GM18511 (cell line): ENCODE data around the gene GEMIN2.
"Not testable (repeated sequence)": the region's sequence is repeated elsewhere in the genome, so short reads cannot be mapped to it uniquely, and the experiment has no call there.

ENCODE experiments used
- ATAC-seq: cut with Tn5 transposase; IDR thresholded peaks from one replicate; pipeline ENCODE4 v1.9.1; 2021; ENCODE audit warnings: mild to moderate bottlenecking, moderate library complexity; ENCODE audit not compliant: unreplicated experiment

GEMIN2 gene

DNA sequence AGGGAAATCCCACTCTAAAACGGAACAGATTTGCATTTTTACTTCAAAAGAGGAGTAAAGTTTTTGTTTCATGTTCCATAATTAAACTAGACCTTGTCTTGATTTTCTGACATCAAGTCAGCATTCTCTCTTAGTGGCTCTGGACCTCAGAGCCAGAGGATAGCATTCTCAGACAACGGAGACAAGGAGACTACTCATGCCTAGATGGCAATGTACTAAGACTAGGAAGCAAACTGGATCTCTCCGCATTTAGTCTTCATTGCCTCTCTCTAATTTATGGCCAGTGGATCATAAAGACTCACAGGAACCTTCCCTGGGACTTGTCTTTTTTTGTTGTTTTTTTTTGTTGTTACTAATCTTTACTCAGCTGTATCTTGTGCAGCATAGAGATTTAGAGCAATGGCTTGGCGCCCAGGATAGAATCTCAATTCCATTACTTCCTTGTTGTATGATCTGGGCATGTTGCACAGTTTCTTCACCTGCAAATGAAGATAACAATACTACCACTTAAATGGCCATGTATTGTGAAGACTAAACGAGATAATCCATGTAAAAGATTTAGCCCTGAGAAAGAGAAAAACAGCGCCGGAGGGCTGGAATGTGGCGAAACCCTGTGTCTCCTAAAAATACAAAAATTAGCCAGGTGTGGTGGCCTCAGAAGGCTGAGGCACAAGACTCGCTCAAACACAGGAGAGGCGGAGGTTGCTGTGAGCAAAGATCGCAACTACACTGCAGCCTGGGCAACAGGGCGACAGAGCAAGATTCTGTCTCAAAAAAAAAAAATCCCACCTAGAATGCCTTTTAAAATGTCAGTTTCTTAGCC lies 4.0 kb upstream of the GEMIN2 start:
- ATAC-seq = no peak

- ATAC-seq = no peak
Measured at GRCh38 chr14:39113685-39114072, 444 bp upstream of the GEMIN2 start.

GRCh38 chr14:39122330-39123138 lies 8.4 kb downstream of the GEMIN2 start:
- ATAC-seq = no peak

- not testable (repeated sequence) for ATAC-seq
Measured at GRCh38 chr14:39137835-39138234, 23.7 kb downstream of the GEMIN2 start.

GRCh38 chr14:39138440-39138839 lies 24.3 kb downstream of the GEMIN2 start:
- no peak for ATAC-seq

- ATAC-seq = no peak
Measured at GRCh38 chr14:39140170-39140569, 26.0 kb downstream of the GEMIN2 start.

DNA sequence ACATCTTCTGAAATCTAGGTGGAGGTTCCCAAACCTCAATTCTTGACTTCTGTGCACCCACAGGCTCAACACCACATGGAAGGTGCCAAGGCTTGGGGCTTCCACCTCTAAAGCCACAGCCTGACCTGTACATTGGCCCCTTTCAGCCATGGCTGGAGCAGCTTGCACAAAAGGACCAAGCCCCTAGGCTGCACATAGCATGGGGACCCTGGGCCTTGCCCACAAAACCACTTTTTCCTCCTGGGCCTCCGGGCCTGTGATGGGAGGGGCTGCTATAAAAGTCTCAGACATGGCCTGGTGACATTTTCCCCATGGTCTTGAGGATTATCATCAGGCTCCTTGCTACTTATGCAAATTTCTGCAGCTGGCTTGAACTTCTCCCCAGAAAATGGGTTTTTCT lies 27.5 kb downstream of the GEMIN2 start:
- not testable (repeated sequence) for ATAC-seq

- not testable (repeated sequence) for ATAC-seq
Measured at GRCh38 chr14:39143226-39143625, 29.1 kb downstream of the GEMIN2 start.

DNA sequence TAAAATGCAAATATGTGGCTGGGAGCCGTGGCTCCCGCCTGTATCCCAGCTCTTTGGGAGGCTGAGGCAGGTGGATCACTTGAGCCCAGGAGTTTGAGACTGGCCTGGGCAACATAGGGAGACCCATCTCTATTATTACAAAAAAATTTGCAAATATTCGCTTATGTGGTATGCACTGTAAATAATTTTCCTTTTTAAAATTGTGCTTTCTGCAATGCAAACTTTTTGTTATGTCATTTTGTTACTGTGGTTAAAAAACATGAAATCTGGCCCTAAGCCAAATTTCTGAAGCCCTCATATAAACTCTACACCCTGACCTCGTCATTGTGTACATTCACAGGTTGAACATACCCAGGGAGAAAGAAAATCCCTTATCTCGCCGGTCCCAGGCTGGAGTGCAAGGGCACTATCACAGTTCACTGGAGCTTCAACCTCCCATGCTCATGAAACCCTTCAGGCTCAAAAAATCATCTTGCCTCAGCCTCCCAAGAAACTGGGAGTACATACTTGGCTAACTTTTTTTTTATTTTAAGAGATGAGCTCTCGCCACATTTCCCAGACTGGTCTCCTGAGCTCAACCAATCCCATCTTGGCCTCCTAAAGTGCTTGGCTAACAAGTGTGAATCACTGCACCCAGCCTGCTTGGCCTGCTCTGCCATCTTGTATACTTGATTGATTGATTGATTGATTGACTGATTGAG lies 31.3 kb downstream of the GEMIN2 start:
- ATAC-seq = no peak

DNA sequence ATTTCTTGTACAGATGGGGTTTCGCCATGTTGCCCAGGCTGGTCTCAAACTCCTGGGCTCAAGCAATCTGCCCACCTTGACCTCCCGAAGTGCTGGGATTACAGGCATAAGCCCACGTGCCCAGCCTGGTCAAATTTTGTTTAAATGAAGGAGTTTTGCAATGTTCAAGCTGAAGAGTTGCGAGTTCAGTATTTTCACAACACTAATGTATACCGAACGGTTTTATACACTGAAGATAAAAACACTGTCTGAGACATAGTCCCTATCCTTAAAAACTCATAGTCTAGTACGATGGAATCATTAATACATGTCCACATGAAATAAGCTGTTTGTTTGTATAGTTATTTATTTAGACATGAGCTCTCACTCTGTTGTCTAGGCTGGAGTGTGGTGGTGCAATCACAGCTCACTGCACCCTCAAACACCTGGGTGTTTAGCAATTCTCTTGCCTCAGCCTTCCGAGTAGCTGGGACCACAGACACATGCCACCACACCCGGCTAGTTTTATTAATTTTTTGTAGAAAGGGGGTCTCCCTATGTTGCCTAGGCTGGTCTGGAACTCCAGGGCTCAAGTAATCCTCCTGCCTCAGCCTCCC lies 40.6 kb downstream of the GEMIN2 start:
- no peak for ATAC-seq

- no peak for ATAC-seq
Measured at GRCh38 chr14:39157491-39157890, 43.4 kb downstream of the GEMIN2 start.

DNA sequence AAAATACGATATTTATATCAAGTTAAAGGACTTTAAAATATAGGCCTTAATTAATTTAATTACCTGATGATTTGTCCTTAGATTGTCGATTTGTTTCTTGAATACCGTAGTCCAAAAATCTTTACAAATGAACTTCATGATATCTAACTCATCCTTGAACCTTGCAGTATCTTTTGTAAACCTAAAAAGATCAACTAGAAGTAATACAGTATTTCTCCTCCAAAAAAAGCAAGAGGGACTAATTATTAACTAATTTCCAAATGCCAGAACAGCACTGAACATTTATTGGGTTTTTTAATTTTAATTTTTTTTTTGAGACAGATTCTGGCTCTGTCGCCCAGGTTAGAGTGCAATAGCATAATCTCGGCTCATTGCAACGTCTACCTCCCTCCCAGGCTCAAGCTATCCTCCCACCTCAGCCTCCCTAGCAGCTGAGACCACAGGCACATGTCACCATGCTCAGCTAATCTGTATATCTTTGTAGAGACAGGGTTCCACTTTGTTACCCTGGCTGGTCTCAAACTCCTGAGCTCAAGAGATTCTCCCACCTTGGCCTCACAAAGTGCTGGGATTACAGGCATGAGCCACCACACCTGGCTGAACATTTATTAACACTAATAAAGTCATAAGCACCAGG lies 44.2 kb downstream of the GEMIN2 start:
- no peak for ATAC-seq

GRCh38 chr14:39160494-39160893 lies 46.4 kb downstream of the GEMIN2 start:
- ATAC-seq = no peak

GRCh38 chr14:39167797-39168320 lies 53.7 kb downstream of the GEMIN2 start:
- not testable (repeated sequence) for ATAC-seq

DNA sequence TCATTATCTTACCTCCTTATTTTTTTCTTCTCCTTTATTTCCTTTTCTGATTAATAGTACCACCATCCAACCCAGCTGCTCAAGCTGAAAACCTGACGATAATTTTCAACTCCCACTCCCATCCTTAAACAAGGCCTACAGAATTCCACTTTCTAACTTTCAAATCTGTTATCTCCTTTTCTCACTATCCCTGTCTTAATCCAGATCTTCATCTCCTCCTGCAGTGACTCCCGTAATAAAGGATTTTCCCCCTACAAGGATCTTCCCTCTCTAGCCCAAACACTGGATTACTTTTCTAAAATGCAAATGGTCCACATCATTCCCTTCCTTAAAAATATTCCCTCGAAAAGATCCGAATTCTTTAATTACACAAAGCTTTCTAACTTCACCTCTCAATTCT lies 54.5 kb downstream of the GEMIN2 start:
- ATAC-seq = no peak

DNA sequence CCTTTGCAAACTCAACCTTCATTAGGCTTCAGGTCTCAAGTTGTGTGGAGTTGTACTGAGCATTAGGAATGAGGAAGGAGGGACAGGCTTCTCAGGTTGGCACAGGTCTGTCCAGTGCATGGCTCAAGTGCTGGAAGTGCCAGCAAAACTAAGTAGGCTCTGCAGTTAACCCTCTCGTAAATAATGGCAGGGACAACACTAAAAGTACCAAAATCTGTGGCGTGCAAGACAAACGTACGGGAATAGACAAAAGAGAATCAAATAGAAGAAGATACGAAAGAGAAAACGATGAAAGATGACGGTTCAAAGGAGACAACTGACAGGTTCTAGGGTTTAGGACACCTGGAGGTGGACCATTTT lies 55.4 kb downstream of the GEMIN2 start:
- ATAC-seq = no peak

DNA sequence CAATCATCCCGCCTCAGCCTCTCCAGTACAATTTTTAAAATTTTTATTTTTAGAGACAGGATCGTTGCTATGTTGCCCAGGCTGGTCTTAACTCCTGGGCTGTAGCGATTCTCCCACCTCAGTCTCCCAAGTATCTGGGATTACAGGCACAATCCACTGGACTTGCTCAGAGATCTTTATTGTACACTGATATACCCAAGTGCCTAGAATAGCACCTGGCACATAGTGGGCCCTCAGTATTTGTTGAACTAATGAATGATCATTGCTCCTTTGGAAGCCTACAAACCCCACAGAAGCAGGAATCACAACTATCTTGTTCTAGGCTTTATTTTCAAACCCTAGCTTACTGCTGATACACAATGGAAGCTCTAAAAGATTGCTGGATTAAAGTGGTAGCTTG lies 59.1 kb downstream of the GEMIN2 start:
- ATAC-seq = no peak

GRCh38 chr14:39174560-39175444 lies 60.7 kb downstream of the GEMIN2 start, which contains the start of gene PNN:
Gene PNN, plus strand, starts transcription at chr14:39175254. Its CDS starts 26 bp downstream, at chr14:39175280.
- ATAC-seq = peak; percentile 89
